ENCODE results near the gene TTC7B.

GRCh38 chr14:90632451-90632850, 183.8 kb downstream of the TTC7B start:
- TF ChIP-seq CTCF (IDR thresholded peaks at IDR 0.05; ENCODE audit: control extremely low read depth in 1 of 3, insufficient read depth in 1 of 3, low read depth in 1 of 3, low read length in 3 of 3) (no peak), MAFK (IDR thresholded peaks at IDR 0.05; ENCODE audit: low read depth, low read length) (no peak), POLR2A (IDR thresholded peaks at IDR 0.05; ENCODE audit: control extremely low read depth in 1 of 2, low read depth in 2 of 2, low read length in 2 of 2) (no peak), SUZ12 (IDR thresholded peaks at IDR 0.05; ENCODE audit: low read length) (no peak), SIN3A (conservative IDR thresholded peaks at IDR 0.05 in 1 of 2, IDR thresholded peaks at IDR 0.05 in 1 of 2; ENCODE audit: low read depth in 1 of 2, low read length in 2 of 2) (no peak)
